DMS79 (cell line): ENCODE measurements around the gene SH3TC1.

Experiments used
- DNase-seq: peaks from one replicate; lab custom pipeline; 2025; lab: John Stamatoyannopoulos, UW

Gene SH3TC1

DNA sequence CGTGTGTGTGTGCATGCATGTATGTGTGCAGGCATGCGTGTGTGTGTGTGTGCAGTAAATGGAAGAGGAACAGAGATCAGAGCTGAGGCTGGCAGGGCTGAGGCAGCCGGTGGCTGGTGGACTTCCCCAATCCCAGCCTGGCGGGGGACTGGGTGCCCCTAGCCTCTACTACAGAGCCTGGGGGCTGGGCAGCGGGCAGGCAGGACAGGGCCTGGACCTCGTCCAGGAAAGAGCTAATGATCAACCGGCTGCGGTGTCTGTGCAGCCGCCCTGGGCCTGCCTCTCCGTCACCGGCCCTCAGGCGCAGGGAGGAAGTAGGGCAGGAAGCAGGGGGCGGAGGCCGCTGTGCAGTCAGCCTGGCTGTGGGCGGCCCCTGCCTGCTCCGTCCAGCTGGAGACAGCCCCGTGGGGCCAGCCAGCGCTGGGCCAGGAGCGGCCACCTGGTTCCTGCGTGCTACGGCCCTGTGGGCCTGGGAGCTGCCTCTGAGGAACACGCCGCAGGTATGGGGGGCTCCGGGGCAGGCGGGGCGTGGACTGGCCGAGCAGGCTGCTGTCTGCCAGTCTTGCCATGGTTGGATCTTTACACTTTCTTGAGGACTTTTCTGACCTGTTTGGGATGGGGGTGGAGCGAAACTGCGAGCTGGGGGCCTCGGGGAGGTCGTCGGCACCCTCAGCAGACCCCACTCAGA, at the start of gene SH3TC1:
SH3TC1 (plus strand) TSS at position 385 of the 688 bp plus-strand sequence. CDS start 5,905 bp downstream, outside the sequence.
- DNase-seq, result no peak

DNA sequence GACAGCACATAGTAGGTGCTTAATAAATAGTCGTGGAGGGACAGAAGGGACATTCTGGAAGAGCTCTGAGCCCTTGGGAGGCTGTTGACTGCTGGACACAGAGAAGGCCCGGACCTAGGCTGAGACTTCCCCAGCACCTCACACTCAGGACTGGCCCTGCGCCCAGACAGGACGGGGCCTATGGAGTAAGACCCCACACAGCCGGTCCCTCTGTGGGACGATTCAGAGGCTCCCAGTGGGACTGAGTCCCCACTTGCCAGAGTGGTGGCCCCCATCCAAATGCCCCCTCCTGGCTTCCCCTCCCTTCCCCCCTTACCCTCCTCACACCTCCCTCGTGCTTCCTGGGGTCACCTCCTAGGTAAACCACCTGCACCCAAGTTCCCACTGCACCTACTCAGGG, 49.4 kb upstream of the SH3TC1 start:
- DNase-seq, result no peak

DNA sequence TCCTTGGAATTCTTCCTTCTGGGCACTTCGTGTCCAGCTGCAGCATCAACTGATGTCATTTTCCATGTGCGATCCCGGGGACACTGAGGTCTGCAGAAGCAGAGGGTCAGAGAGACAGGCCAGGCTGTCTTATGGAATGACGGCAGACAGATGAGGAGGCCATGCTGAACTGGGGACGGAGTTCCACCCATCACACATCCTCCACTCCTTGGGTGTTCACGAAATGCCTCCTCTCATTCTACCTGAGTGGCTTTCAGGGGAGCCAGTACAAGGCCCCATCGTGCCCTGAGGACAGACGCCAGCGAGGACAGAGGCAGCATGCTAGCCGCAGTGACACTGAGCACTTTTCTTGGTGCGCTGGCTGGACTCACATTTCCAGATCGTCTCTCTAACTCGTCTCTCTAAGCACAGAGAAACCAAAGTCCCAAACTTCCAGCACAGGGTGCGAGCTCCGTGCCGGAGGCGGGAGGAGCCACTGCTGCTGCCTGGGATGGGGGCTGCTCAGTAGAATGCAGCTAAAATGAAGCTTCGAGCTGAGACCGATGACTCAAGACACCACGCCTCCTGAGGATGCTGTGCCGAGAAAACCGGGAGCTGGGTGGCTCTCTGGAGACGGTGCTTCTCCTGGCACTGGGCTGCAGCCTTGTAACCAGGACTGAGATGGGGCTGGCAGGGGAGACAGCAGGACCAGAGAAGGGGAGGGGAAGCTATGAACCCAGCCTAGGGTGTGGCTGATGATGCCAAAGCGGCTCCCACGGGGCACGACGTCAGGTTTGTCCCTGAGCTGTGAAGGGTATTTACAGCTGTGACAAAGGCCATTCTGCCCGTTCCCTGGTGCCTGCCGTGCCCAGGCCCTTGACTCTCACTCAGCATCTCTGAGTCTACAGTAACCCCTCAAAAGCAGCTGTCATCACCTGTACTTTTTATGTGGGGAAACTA, 48.7 kb upstream of the SH3TC1 start:
- DNase-seq, result no peak

DNA sequence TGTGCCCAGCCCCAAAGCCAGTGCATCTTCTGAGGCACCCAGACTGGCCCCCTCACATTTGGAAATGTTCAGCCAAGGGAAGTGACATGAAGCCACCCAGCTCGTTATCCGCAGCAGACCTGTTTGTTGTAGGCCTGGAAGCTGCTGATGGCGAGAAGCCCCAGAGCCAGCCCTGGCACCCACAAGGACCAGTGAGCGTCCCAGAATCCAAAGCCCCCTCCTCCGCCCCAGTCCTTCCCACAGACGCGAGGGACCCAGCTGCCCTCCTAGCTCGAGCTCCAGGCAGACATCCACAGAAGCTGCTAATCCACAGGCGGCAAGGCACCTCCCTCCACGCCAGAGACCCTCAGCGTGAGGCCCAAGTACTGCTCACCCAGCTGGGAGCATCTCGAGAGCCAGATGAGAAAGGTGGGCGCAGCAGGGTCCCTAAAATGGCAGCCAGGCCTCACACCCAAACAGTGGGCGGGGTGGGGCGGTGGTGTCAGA, 47.9 kb upstream of the SH3TC1 start:
- DNase-seq, result no peak

DNA sequence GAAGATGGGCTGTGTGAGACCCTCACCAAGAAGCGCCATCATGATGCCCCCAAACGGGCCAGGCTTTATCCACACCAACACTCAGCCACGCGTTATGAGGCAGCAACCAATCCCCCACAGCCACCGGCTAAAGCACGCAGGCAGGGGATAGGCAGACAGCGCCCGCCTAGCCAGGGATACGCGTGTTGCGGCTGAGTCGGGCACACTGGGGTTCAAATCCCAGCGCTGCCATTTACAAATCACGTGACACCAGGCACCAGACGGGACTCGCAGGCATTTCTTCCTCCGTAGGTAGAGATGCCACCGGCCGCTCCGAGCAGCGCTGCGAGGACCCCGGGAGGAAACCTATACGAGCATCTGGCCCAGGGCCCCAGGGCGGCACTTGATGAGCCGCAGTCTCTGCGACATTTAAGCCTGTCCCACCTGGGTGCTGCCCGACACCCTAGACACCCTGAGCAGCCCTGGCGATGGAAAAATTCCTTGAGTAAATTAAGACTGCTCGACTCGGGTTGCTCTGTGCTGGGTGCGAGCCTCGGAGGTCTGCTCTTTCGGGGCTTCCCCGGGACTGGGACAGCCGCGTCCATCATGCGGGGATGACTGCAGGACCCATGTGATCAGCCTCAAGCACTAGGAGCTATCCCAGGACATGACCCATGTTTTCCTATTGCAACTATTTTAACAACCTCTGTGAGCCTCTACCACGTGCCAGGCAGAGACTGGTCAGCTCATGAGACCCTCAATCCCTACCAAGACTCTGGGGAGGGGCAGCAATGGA, 46.8 kb upstream of the SH3TC1 start:
- DNase-seq, result no peak

DNA sequence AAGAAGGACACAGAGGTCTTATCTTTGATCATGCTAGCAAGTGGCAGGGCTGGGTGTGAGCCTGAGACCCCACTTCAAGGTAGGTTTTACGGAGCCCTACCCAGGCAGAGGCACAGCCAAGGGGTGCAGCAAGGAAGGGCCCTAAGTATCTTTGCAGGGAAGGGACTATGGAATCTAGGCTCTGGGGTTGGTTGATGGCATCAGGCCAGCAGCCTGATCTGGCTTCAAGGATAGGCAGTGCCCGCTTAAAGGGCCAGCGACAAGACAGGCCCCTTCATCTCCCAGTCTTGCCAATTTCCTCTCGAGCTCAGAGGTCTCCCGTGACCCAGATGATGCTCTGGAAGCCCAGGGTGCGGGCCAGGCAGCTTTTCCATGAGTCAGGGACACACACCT, 46.2 kb upstream of the SH3TC1 start:
- DNase-seq, result no peak

DNA sequence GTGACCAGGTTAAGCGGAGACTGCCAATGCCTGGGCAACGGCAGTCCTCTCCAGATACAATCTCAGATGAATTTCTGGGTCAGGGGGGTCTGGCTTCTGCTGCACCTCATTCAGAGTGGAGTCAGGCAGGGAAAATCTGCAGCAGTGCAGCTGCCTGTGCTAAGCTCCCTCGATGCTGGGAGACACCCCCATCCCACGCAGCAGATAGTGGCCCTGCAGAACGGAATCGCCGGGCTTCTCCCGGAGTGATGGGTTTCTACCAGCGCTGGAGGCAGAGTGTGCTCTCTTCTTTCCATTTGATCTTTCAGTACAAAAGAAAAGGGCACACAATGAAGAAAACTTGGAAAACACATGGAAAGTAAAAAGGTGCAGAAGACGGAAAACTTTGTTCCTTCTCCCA, 45.6 kb upstream of the SH3TC1 start:
- no peak for DNase-seq

DNA sequence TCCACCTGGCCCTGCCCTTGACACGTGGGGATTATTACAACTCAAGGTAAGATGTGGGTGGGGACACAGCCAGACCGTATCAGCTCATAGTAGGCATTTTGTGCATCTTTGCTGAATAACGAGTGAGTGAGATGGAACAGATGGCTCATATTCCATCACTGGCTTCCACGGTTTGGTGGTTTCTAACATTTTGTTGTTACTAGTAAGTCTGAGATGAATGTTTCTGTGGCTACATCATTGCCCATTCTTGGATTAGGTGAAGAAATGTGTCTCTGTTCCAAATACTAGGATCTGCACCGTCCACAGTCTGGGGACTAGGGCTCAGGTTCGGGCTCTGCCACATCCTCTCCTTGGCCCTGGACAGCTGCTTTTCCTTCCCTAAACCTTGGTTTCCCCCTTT, 44.0 kb upstream of the SH3TC1 start:
- DNase-seq, result no peak

DNA sequence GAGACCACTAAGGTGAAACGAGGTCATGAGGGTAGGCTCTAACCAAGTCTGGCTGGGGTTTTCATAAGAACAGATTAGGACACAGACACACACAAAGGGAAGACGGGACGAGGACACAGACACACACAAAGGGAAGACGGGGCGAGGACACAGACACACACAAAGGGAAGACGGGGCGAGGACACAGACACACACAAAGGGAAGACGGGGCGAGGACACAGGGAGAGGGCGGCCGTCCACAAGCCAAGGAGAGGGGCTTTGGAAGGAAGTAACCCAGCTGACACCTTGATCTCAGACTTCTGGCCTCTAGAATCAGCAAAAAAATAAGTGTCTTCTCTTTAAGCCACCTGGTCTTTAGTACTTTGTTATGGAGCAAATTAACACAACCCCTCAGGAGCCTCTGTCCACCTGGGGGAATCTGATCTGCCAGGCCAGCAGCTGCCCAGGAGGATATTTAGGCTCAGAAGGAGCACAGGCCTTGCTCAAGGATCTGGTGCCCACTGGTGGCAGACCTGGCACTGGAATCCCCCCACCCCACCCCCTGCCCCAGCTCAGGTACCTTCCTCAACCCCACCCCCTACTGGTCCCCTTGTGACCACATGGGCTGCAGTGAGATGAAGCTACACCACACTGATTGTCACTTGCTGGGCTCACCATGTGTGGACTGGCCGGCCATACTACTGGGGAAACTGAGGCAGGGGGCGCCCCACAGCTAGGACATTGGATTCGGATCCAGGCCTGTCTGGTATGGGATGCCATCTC, 43.2 kb upstream of the SH3TC1 start:
- no peak for DNase-seq

DNA sequence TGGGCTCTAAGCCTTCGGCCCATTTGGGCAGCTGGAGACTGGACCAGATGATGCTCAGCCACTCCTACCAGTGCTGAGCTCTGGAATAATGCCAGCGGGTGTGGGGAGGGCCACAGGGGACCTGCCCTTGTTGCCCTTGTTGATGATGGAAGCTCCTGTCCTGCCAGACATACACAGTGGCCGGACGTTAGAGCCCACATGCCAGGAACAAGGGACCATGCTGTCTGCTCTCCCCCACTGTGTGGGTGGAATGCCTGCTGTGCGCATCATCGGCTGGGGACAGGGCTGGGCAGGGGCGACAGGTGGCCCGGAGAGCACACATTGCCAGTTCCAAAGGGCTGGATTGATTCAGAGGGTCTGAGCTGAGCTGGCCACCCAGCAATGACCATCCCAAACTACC, 42.5 kb upstream of the SH3TC1 start:
- no peak for DNase-seq

DNA sequence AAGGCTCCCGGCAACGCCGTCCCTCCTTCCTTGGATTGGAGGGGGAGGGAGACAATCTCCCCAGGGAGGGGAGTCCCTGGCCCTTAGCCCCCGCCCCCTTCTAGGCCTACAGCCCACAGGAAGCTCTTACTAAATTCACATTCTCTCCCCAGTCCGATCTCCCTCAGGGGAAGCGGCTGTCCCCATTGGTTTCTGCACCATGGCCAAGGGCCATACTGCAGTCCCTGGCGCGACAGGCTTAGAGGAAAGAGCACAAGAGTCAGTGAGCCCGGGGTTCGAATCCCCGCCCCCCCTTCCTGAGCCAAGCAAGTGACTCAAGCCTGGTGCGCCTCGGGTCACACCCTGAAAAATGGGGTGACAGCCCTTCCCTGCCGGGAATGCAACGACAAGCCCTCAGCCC, 41.6 kb upstream of the SH3TC1 start:
- no peak for DNase-seq

DNA sequence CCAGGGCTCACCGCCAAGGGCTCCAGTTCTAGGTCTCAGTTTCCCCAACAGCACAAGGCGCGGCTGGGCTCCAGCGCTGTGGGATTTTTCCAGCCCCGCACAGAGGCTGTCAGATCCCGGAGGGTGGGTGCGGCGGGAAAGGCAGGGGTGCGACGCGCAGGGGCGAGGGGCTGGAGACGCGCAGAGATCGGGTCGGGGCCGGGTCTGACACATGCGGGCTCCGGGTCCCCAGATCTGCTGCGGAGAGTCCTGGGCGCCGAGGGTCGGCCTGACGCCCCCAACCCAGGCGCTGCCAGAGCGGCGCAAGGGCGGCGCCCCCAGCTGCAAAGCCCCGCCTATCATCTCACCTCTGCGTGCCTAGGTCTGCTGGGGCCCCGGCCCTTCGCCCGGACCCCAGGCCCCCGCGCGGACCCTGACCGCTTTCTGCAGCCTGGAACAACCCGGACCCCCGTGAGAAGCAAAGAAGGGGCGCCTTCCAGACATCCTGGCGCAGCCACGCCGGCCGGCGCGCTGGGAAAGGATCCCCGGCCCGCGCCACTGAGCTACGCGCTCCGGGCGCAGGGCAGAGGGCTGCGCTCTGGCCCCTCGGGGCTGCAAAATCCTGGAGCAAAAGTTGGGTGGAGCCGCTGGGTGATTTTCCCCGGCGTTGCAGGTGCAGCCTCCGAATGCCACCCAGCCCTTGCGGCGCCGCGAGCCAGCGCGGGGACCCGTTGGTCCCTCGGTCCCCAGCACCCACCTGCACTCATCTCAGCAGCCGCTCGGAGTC, 41.0 kb upstream of the SH3TC1 start:
- DNase-seq, result no peak

DNA sequence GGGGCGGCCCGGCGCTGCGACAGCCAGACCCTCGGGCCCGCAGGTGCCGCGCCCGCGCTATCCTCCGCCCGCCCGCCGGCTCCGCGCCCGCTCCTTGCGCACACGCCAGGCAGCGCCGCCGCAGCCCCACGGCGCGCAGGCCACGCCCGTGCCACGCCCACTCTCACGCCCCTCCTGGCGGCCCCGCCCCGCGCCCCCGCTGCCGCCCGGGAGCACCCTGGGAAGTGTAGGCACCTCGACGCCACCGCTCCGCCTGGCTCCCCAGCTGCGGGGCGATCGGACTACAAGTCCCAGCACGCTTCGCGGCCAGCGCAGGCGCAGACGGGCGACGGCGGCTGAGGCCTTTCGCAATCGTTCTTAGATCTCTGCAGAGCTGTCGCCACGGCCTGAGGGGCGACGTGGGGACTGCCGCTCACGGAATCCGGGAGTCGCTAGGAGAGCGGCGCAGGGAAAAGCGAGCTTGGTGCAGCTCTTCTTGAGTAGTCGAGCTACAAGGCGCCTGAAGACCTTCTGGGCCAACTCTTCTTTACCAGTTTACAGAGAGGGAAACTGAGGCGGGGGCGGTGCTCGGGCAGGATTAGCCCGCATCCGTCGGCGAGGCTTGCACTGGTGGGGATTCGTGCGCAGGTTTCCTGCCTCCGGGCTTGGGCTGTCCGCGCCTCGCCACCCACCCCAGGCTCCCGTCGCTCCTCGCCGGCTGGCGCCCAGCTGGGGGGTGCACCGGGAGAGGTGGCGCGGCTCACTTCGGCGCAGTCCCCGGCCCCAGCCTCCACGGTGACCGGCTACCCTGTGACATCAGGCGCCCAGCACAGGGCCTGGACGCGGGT, 40.2 kb upstream of the SH3TC1 start, which contains the start of gene ABLIM2:
ABLIM2 (minus strand) TSS at position 104 of the 827 bp plus-strand sequence. CDS start 124 bp downstream, outside the sequence.
- peak; percentile 74 for DNase-seq

DNA sequence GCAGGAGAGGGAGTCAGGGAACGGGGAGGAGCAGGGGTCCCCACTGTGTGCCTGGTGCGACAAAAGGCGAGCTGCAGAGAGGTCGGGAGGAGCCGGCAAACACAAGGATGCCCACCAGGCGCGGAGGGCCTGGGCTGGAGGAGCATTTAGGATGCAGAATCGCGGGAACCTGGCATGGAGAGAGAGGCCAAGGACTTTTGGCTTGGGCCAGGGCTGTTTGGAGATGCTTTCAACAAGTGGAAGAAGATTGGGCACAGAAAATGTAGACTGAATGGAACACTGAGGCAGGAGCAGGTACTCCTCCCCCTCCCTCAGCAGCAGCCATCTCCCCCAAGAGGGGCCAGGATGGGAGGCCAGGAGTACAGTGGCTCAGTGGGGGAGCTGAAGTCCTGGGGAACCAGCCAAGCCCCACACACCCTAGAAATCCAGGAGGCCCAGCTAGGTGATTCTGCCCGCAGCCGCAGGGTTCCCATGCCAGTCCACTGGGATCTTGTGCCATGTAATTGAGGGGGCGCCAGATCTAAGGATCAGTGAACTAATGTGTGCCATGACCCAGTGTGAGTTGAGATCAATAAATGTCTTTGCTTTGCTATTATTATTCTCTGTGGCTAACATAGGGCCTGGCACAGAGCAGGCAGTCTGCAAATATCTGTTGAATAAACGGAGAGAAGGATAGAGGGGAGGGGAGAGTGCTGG, 39.4 kb upstream of the SH3TC1 start:
- no peak for DNase-seq

DNA sequence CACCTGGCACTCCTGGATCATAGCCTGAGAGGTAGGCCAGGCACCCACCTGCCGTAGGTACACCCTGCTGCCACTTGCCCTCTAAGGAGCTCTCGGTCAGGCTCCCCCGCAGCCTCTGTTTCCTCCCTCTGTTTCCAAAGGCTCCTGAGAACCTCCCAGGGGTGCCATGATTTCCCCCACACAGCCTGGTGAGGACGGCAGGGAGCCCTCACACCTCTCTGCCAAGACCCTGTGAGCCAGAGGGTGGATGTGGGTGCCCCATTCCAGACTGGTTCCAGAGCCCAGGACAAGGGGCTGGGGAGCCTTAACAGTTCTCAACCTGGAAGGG, 38.9 kb upstream of the SH3TC1 start:
- no peak for DNase-seq

DNA sequence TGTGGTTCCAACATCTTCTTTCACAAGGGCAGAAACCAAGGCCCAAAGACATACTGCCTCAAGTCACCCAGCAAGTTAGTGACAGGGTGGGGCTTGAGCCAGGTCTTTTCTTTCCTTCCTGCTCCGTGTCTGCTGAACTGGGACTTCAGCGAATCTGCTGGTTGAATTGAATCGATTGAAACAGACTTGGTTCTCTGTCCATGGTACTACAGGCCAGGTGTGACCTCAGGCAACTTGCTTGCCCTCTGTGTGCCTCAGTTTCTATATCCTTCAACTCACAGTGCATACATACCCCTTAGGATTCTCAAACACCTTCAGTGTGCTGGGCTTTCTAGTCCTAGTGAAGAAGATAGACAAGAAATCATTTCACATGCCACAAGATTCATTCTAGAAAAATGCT, 38.5 kb upstream of the SH3TC1 start:
- no peak for DNase-seq

DNA sequence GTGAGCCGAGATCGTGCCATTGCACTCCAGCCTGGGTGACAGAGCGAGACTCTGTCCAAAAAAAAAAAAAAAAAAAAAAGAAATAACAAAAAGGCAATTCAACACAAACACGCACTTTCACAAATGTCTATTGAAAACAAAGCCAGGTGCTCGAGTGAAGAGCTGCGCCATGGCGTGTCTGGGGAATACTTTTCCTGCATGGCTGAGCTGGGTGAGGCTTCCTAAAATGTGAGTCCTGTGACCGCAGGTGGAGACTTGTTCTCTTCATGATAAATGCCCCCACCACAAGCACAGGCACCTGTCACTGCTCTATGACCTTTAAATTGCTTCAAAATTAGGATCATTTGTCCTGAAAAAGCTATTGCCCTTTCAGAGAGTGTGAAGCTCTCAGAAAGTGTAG, 36.5 kb upstream of the SH3TC1 start:
- peak; percentile 48 for DNase-seq

DNA sequence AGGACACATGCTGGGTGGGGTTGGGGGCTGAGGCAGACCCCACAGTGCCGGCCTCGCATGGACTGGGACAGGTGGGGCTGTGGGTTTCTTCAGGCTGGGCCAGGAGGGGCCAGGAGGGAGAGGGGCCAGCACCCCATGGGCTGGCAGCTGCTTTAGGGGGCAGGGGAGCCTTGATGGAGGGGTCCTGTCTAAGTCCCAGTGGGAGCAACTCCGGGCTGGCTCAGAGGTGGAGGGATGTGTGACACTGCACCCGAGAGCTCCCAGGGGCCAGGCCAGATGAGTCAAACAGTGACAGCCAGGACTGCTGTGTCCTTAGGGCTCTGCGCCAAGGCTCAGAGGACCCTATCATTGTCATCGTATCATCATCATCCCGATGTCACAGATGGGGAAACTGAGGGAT, 36.1 kb upstream of the SH3TC1 start:
- DNase-seq, result no peak

DNA sequence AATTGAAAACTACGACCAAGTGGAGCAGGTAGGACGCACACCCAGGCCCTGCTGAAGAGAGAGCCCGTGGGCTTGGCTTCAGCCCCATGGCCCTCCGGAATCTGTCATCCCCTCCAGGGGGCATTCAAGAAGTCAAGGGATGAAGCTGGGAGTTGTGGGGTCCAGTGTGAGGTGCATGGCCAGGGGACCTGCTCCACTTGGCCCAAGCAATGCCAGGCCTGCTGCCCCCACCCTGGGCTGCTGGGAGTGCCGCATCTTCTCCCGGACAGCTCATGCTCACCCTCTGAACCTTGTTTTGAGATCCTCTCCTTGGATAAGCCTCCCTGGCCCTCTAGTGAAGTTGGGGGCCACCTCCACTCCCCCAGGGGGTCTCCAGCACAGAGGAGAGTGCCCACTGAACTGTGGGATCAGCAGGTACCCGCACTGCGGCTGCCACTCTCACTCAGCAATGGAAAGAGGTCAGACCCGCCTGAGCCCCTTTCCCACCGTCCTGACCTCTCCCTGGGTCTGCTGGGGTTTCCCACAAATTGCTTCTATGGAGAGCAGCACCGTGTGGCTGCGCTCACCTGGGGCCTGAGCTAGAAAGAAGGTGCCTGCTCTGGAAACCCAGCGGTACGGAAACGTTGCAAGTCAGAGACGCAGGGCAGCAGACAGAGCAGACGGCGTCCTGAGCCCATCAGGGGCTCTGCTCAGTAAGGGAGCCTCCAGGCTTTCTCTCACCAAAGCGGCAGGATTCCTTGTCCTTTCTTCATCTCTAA, 35.5 kb upstream of the SH3TC1 start:
- no peak for DNase-seq
